Activated CD8-positive, alpha-beta memory T cell treated with anti-CD3 and anti-CD28 coated beads, Interleukin-2, amount 50 U/mL, for 24 hours (primary cell): ENCODE measurements around the gene DEFB128.

Source experiments
- DNase-seq: peaks from one replicate; pipeline ENCODE4 v3.0.0-alpha.2; 2020; ENCODE audit errors: extremely low read depth

Gene DEFB128

GRCh38 chr20:152131-152530 is 37.4 kb downstream of the DEFB128 start:
- no peak for DNase-seq

- no peak for DNase-seq
Observed at GRCh38 chr20:145877-146276, 43.6 kb downstream of the DEFB128 start.

GRCh38 chr20:142290-142689 is 47.2 kb downstream of the DEFB128 start, which contains the start of gene DEFB126:
DEFB126 (plus strand) TSS chr20:142590; CDS start chr20:142629, 39 bp downstream.
- DNase-seq, result no peak
